Upper lobe of right lung (tissue), 1 donor: ENCODE results near the gene SP6. TPM values are rescaled to one million over a fixed set of nuclear protein-coding genes. Genes with fewer than 3 reads are reported as not detected.

ENCODE experiments used
- ATAC-seq: fragments of 200-7000 bp; cut with Tn5 transposase; one replicate; pipeline ENCODE4 v1.9.1; 2020; ENCODE audit warnings: mild to moderate bottlenecking, moderate library complexity
- DNase-seq: peaks from one replicate; pipeline ENCODE4 v3.0.0-alpha.2; 2020
- H3K27ac ChIP-seq: fragments of 200-600 bp; one replicate; pipeline ENCODE4 v1.8.0; 2022
- H3K27me3 ChIP-seq: fragments of 200-600 bp; one replicate; pipeline ENCODE4 v1.8.0; 2022; ENCODE audit warnings: mild to moderate bottlenecking
- H3K36me3 ChIP-seq: fragments of 200-600 bp; one replicate; pipeline ENCODE4 v1.8.0; 2022
- H3K4me1 ChIP-seq: fragments of 200-600 bp; one replicate; pipeline ENCODE4 v1.8.0; 2022
- H3K4me3 ChIP-seq: fragments of 200-600 bp; one replicate; pipeline ENCODE4 v1.8.0; 2022; ENCODE audit warnings: mild to moderate bottlenecking
- H3K9me3 ChIP-seq: fragments of 200-600 bp; one replicate; pipeline ENCODE4 v1.8.0; 2022
- intact Hi-C: fragments of 100-400 bp; cut with DNase I; formaldehyde crosslinking; loops from one replicate; pipeline ENCODE4 v1.11.0; 2022
- total RNA-seq: library from RNA; stranded (reverse); fragmentation: NEBNext Ultra II Directional; extraction: Animal tissue kit (Norgen Biotek cat#: 25700); gene quantifications from one replicate; pipeline ENCODE4 v1.2.1, GENCODE V29; 2021
- TF ChIP-seq, protein P1 (sequence below): fragments of 200-600 bp; IDR thresholded peaks from one replicate; pipeline ENCODE4 v1.8.0; 2022; ENCODE audit warnings: antibody characterized with exemption
- donor health status: DM: no; HTN: yes; CAD: no; lungs with severe emphysema.

SP6 gene
- total RNA-seq, 1 donor from 2014 or later, result 8.5 TPM

DNA sequence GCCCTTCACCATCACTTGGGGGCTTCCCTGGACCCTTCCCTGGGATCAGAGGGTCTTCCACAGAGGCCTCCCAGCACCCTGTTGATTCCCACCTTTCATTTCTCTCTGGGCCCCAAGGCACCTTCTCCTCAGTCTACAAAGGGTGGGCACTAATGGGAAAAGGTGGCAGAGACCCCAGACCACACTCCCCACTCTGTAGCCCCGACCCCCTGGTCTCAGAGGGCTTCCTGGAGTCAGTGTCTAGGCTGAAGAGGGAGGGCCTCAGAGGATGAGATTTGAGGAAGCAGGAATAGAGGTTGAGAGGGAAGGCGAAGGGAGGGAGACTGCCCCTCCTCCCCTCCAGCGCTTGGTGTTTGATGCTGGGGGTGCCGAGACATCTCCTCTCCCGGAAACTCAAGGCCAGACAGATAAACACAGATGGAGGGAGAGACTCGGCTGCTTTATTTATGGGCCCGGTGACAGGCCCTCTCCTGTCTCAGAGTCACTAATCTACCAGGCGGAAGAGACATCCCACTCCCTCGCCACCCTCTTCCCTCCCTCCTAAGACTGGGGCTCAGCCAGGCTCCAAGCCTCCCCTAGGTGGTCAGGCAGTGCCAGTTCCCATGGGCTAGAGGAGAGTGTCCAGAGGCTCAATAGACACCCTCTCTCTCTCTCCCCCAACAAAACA lies 26.5 kb upstream of the SP6 start:
- ATAC-seq, result no peak
- H3K27me3 ChIP-seq, result peaks cover 13% of the 10 kb centered on the region
- no peaks in the 10 kb centered on the region for H3K9me3 ChIP-seq
- no peak overlapping the region for H3K27ac ChIP-seq
- no peak overlapping the region for H3K4me3 ChIP-seq
- intact Hi-C loops, result no loop called here
- DNase-seq, result no peak
- H3K36me3 ChIP-seq, result no peaks in the 10 kb centered on the region
- peaks cover 10% of the 10 kb centered on the region for H3K4me1 ChIP-seq
- TF ChIP-seq, protein P1, sequence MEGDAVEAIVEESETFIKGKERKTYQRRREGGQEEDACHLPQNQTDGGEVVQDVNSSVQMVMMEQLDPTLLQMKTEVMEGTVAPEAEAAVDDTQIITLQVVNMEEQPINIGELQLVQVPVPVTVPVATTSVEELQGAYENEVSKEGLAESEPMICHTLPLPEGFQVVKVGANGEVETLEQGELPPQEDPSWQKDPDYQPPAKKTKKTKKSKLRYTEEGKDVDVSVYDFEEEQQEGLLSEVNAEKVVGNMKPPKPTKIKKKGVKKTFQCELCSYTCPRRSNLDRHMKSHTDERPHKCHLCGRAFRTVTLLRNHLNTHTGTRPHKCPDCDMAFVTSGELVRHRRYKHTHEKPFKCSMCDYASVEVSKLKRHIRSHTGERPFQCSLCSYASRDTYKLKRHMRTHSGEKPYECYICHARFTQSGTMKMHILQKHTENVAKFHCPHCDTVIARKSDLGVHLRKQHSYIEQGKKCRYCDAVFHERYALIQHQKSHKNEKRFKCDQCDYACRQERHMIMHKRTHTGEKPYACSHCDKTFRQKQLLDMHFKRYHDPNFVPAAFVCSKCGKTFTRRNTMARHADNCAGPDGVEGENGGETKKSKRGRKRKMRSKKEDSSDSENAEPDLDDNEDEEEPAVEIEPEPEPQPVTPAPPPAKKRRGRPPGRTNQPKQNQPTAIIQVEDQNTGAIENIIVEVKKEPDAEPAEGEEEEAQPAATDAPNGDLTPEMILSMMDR, result no peak

DNA sequence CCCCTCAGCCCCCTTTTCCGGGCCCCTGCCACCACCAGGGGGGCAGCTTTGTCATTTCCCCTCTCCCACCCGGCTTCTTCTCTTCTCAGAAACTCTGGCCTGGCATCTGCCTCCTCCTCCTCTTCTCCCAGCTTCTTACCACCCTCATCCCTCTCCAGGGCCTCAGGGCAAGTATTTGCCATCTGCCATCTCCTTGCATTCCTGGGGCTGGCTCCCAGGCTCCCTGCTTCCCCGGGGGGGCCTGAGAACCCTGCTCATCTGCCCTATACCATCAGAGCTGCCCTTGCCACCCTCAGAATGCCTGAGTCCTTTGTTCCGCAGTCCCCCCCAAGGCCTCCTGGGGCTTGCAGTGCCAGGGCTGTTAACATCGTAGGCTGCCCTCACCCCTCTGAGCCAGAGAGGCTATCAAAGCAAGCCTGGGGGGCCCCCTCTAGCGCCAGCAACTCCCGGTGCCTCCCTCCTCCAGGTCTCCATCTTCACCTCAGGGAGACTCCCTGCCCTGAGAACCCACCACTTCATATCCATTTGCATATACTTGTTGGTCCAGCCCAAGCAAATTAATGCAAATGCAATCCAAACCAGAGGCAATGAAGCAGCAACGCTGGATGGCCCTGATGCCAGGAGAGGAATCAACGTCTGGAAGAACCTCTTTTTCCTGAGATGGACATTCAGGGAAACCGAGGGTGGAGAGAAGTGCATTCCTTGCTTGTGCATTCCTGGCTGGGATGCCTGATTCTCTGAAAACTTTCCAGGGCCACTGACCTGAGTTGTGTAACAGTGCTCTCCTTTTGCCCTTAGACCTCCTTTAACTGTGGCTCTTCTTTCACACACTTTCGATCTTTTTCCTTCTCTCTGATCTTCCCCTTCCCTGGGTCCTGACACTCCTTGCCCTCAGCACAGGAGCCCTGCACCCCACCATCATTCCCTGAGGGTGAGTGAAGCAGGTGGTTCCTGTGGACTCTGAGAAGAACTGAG lies 24.3 kb upstream of the SP6 start:
- ATAC-seq (no peak), DNase-seq (no peak)
- intact Hi-C loops, result no loop called here
- Histone ChIP-seq H3K27me3 (peaks cover 25% of the 10 kb centered on the region), H3K27ac (no peak overlapping the region), H3K4me3 (no peak overlapping the region), H3K4me1 (no peaks in the 10 kb centered on the region), H3K9me3 (no peaks in the 10 kb centered on the region), H3K36me3 (no peaks in the 10 kb centered on the region)
- TF ChIP-seq, protein P1, result no peak

DNA sequence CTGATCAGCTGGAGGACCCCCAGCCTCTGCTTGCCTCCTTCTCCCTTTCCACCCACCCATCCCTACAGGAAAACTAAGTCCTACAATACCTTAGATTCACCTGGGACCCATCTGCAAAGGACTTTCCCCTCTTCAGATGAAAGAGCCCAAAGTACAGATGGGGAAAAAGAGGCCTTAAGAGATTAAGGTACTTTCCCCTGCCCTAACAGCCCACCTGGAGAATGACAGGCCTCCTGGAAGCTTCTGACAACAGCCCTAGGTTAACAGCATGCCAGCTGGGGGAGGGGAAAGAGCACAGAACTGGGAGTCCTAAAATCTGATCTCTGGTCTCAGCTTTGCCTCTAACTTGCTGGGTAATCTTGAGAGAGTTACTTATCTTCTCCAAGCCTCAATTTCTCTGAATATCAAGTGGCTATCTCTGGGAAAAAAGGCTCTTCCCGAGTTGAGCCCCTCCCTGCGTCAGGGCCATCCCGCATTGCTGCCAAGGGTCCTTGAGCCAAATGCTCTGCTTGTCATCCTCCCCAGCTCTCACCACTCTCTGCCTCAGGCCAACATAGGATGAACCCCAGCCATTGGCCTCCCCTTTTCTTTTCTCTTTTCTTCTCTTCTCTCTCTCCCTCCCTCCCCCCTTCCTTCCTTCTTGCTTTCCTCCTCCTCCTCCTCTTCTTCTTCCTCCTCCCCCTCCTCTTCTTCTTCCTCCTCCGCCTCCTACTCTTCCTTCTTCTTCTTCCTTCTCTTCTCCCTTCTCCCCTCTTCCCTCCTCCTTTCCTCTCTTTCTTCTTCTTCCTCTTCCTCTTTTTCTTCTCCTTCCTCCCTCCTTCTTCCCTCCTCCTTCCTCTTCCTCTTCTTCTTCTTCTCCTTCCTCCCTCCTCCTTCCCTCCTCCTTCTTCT lies 22.5 kb upstream of the SP6 start:
- no peaks in the 10 kb centered on the region for H3K36me3 ChIP-seq
- intact Hi-C loops, result no loop called here
- H3K4me1 ChIP-seq, result no peaks in the 10 kb centered on the region
- TF ChIP-seq, protein P1, result no peak
- no peak for ATAC-seq
- no peaks in the 10 kb centered on the region for H3K9me3 ChIP-seq
- peaks cover 25% of the 10 kb centered on the region for H3K27me3 ChIP-seq
- H3K27ac ChIP-seq, result no peak overlapping the region
- DNase-seq, result no peak
- no peak overlapping the region for H3K4me3 ChIP-seq

DNA sequence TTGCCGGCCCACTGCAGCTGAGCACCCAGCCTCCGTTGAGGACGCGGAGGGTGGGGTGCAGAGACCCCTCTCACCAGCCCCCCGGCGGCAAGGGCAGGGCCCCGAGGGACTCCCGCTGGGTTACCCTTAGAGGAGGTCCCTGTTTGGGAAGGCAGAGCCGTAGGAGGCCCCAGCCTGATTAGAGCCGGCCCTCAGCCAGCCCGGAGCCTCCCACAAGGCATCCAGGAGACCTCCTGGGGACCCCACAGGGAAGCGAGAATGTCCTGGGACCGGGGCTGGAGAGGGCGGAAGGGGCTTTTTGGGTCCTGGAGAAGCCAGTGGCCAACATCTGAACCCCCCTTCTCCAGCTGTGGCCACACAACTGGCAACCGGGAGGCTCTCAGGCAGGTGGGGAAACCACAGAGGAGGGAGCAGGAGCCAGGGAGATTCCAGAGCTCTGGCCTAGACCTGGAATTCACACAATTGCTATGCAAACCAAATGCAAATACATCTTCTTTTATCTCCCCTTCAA lies 21.7 kb upstream of the SP6 start:
- Histone ChIP-seq H3K4me1 (no peaks in the 10 kb centered on the region), H3K27me3 (peaks cover 25% of the 10 kb centered on the region), H3K9me3 (no peaks in the 10 kb centered on the region), H3K36me3 (no peaks in the 10 kb centered on the region), H3K4me3 (peak overlapping the region; percentile 21), H3K27ac (no peak overlapping the region)
- DNase-seq (no peak), ATAC-seq (no peak)
- TF ChIP-seq, protein P1, result no peak
- intact Hi-C loops, result no loop called here

DNA sequence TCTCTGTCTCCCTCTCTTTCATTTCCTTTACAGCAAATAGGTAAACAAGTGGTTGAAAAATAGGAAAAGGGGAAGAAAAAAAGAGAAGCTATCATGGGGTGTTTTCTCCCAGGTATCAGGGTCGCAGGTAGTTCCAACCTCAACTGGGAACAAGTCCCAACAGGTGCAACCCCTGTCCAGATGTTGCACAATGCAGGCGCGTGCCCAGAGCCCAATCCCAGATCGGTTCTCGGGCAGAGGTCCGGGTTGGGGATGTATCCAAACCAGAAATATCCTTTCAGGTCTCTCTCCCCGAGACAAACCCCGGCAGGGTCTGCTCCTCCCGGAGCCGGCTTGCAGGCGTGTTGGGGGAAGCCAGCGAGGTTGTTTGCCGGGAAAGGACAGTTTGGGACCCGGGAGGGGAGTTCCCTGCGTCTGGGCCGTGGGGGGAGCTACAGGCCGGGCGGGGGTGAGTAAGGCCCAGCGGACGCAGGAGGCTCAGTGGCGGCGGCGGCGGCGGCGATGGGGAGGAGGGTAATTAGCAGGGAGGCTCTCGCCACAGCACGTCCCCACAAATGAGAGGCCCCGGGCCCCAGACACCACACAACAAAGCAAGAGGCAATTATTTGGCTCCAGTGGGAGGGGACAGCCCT lies 21.2 kb upstream of the SP6 start:
- no peaks in the 10 kb centered on the region for H3K4me1 ChIP-seq
- H3K27ac ChIP-seq, result no peak overlapping the region
- intact Hi-C loops, result no loop called here
- TF ChIP-seq, protein P1, result no peak
- H3K27me3 ChIP-seq, result peaks cover 25% of the 10 kb centered on the region
- DNase-seq, result no peak
- H3K4me3 ChIP-seq, result peak overlapping the region; percentile 21
- no peaks in the 10 kb centered on the region for H3K36me3 ChIP-seq
- ATAC-seq, result no peak
- no peaks in the 10 kb centered on the region for H3K9me3 ChIP-seq
